Urinary bladder (tissue), 4 donors: ENCODE results near the gene PAX5. TPM values are rescaled to one million over a fixed set of nuclear protein-coding genes. Genes with fewer than 3 reads are reported as not detected.

Experiments
- DNase-seq: peaks from one replicate; pipeline ENCODE4 v3.0.0-alpha.2; 2015; ENCODE audit errors: extremely low spot score
- H3K27ac ChIP-seq: one replicate; pipeline ENCODE4 v1.5.1; 2013; ENCODE audit warnings: low read depth, mild to moderate bottlenecking, moderate library complexity
- H3K36me3 ChIP-seq: one replicate; pipeline ENCODE4 v1.6.1; 2013; ENCODE audit warnings: mild to moderate bottlenecking, moderate library complexity; ENCODE audit not compliant: insufficient read depth
- H3K4me1 ChIP-seq: one replicate; pipeline ENCODE4 v1.6.1; 2013; ENCODE audit warnings: mild to moderate bottlenecking, moderate library complexity; ENCODE audit not compliant: insufficient read depth
- H3K4me3 ChIP-seq: one replicate; pipeline ENCODE4 v1.5.1; 2013; ENCODE audit warnings: low read depth, low read length
- WGBS: extraction: QIAGEN DNeasy Blood & Tissue Kit; methylation state at CpG from one replicate; pipeline ENCODE4 v1.1.7; 2013; 5-methylcytosine and 5-hydroxymethylcytosine counted together
- polyA plus RNA-seq: library from polyadenylated mRNA; stranded (reverse); fragments of 200-250 nt; gene quantifications from one replicate; pipeline ENCODE4 v1.2.3, GENCODE V29; 2013
- total RNA-seq: library from RNA; depleted of rRNA; stranded (reverse); fragments of >200 nt; gene quantifications from one replicate; pipeline ENCODE4 v1.2.3, GENCODE V29; 2014
- donor health status: healthy with polysubstance abuse.
- donor health status: healthy.

The PAX5 gene
- total and polyA plus RNA-seq, 2 donors, result 0.03 to 0.26 TPM

DNA sequence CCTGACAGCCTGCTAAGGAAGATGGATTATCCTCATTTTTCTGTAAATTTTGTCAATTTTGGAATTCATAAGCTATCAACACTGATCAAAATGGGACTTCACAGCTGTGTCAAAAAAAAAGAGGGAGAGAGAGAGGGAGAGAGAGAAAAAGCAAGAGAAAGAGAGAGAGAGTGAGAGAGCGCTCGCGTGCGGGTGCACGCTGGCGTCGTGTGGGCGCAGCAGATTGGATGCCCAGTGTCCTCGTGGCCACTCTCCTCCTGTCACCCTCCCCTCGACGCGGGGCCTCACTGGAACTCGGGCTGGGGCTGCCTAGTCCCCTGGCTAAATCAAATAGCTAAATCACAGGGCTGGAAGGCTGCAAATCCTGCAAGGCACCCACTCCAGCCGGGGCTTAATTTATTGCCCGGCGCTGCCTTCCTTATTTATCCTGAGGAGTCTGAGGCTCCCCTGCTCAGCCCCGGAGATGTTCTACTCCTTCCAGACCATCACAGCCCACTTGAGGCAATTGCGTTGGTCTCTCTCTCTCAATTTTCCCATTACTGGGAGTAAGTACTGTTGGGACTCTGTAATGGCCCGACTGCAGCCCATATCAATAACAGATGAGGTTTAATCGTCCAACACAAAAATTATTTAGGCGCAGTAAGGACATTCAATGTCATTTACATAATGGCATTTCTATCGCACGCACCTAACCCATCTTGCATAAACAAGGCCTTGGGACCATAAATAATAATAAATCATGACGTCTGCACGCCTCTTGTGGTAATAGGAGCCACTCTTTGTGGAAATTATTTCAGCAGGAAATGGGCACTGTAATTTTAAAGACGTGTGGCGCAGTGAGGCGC lies 94.2 kb downstream of the PAX5 start:
- no peak for DNase-seq
- Histone ChIP-seq H3K27ac (no peak overlapping the region), H3K4me3 (no peak overlapping the region), H3K4me1 (no peaks in the 10 kb centered on the region), H3K36me3 (no peaks in the 10 kb centered on the region)
- WGBS, result 61% methylated on average over 28 of the region's 28 CpGs

DNA sequence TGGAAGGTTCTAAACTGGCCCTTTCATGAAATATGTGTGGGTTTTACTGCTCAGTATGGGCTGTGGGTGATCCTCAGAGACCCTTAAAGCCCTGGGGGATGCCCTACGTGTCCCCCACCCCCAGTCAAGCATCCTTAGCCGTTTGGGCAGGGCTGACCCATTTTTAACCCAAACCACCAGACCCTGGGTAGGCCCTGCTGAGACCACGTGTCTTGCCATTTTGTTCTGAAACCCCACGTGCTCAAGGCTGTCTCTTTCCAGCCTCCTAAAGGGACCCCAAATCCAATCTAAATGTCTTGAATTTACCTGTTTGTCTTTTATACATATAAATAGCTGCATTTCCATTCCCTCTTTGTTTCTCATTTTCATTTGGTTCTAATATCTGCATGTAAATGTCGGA lies 94.9 kb downstream of the PAX5 start:
- no peak overlapping the region for H3K4me3 ChIP-seq
- WGBS, result 57% methylated on average over 5 of the region's 5 CpGs
- H3K36me3 ChIP-seq, result no peaks in the 10 kb centered on the region
- DNase-seq, result no peak
- H3K4me1 ChIP-seq, result no peaks in the 10 kb centered on the region
- H3K27ac ChIP-seq, result no peak overlapping the region

- Histone ChIP-seq H3K4me3 (no peak overlapping the region), H3K27ac (no peak overlapping the region), H3K36me3 (no peaks in the 10 kb centered on the region), H3K4me1 (no peaks in the 10 kb centered on the region)
- DNase-seq, result no peak
- WGBS, result 35% methylated on average over 6 of the region's 6 CpGs
Measured at GRCh38 chr9:36938617-36939016, 95.5 kb downstream of the PAX5 start.

- 55% methylated on average over 4 of the region's 4 CpGs for WGBS
- Histone ChIP-seq H3K36me3 (no peaks in the 10 kb centered on the region), H3K27ac (no peak overlapping the region), H3K4me3 (no peak overlapping the region), H3K4me1 (no peaks in the 10 kb centered on the region)
- DNase-seq, result no peak
Measured at GRCh38 chr9:36937951-36938350, 96.1 kb downstream of the PAX5 start.

DNA sequence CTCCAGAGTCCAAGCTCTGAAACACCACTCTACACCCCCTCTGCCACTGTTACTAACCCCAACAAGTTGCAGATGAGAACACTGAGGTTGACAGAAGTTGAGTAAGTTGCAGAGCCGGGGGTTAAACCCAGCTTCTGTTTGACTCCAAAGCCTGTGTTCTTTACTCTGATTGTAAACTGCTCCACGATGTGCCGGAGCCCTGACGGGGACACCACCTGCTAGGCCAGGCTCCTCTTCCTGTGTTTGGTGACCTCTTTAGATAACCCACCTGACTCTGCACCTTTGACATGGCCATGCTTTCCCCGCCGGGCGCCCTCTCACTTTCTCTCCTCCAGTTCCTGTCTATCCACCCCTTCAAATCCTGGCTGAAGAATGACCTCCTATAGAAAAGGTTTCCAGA lies 96.7 kb downstream of the PAX5 start:
- DNase-seq, result no peak
- H3K4me1 ChIP-seq, result no peaks in the 10 kb centered on the region
- no peak overlapping the region for H3K27ac ChIP-seq
- no peak overlapping the region for H3K4me3 ChIP-seq
- H3K36me3 ChIP-seq, result no peaks in the 10 kb centered on the region
- WGBS, result 56% methylated on average over 7 of the region's 7 CpGs

GRCh38 chr9:36936498-36936831 lies 97.6 kb downstream of the PAX5 start:
- H3K27ac ChIP-seq, result no peak overlapping the region
- DNase-seq, result no peak
- no peaks in the 10 kb centered on the region for H3K36me3 ChIP-seq
- no peak overlapping the region for H3K4me3 ChIP-seq
- no peaks in the 10 kb centered on the region for H3K4me1 ChIP-seq

- H3K36me3 ChIP-seq, result no peaks in the 10 kb centered on the region
- no peak for DNase-seq
- 86% methylated on average over 9 of the region's 9 CpGs for WGBS
- H3K4me1 ChIP-seq, result no peaks in the 10 kb centered on the region
- H3K4me3 ChIP-seq, result no peak overlapping the region
- H3K27ac ChIP-seq, result no peak overlapping the region
Measured at GRCh38 chr9:36935768-36936497, 98.1 kb downstream of the PAX5 start.

DNA sequence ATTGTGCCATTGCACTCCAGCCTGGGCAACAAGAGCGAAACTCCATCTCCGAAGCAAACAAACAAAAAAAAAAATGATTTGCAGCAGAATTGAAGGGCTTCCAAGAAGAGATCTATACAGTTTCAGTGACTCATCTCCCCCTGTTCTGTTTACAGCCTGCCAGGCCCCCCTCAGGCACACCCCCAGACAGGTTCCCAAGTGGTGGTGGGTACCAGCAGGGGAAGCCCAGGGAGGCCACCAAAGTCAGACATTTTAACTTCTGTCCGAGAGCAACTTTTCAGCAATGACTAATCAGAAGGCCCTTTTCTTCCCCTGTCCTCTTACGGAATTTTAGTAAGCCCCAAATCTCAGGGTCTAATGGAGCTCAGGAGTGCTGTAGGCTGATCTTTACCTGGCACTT lies 98.7 kb downstream of the PAX5 start:
- Histone ChIP-seq H3K27ac (no peak overlapping the region), H3K4me3 (no peak overlapping the region), H3K4me1 (no peaks in the 10 kb centered on the region), H3K36me3 (no peaks in the 10 kb centered on the region)
- WGBS, result 81% methylated on average over 4 of the region's 4 CpGs
- DNase-seq, result no peak

DNA sequence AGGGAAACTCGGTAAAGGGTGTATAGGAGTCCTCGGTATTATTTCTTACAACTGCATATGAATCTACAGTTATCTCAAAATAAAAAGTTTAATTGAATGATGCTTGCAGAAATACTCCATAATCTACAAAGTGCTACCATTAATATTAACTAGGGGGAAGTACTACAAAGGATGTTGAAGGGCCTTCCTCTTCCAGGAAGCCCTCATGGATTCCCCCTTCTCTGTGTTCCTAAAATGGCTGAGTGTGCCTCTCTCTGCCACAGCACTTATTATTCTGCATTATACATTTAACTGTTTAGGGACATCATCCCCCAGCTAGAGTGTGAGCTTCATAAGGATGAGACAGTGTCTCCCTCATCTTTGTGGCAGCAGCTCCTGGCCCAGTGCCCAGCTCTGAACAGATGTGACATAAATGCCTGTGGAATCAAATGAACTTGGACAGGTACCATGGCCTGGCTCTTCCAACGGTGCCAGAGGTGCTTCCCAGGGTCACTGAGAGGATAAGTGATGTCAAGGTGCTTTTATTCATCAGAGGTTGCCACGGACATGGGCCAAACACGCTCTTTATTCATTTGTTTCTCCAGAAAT lies 99.5 kb downstream of the PAX5 start:
- WGBS, result 75% methylated on average over 5 of the region's 5 CpGs
- no peak for DNase-seq
- no peak overlapping the region for H3K27ac ChIP-seq
- H3K4me1 ChIP-seq, result no peaks in the 10 kb centered on the region
- no peaks in the 10 kb centered on the region for H3K36me3 ChIP-seq
- H3K4me3 ChIP-seq, result no peak overlapping the region

DNA sequence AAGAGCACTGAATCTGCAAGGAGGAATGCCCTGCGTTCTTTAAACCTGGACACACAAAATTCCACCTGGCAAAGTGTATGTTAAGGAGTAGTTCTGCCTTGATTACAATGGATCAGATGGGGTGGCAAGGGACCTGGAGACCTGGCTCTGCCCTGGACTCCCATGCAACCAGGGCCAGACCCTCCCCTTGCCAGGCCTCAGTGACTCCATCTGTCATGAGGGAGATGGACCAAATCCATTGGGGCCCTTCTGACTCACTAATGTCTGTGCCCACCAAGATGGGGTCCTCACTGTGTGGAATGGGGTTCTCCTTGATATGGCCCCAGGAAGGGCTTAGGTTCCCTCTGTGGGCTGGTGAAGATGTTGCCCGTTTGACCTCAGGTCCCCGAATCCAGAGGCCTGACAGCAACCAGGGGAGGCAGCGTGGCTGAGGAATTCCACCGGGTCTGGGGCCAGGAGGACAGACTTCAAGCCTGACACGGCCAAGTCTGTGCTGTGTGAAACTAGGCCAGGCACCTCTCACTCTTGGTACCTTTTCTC lies 100.3 kb downstream of the PAX5 start:
- Histone ChIP-seq H3K4me3 (no peak overlapping the region), H3K27ac (no peak overlapping the region), H3K4me1 (no peaks in the 10 kb centered on the region), H3K36me3 (no peaks in the 10 kb centered on the region)
- no peak for DNase-seq
- 69% methylated on average over 6 of the region's 6 CpGs for WGBS

- no peak overlapping the region for H3K4me3 ChIP-seq
- H3K4me1 ChIP-seq, result no peaks in the 10 kb centered on the region
- 45% methylated on average over 2 of the region's 2 CpGs for WGBS
- no peaks in the 10 kb centered on the region for H3K36me3 ChIP-seq
- H3K27ac ChIP-seq, result no peak overlapping the region
- DNase-seq, result no peak
Measured at GRCh38 chr9:36932198-36932597, 101.9 kb downstream of the PAX5 start.

DNA sequence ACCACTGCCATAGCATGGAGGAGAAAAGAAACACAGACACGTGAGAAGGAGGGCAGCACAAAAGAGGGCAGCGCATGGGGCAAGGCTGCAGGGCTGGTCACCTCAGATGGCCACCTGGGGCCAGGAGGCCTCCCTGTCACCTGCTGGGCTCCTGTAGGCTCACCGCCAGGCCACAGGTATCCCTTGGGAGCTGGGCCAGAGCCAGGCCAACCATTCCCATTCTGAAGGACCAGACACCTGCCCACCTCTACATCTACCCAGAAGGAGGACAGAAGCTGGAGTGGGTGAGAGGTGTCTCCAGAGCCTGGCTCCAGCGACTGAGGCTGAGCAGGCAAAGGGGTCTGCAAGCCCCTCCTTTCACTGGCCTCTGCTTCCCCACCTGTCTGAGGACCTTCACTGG lies 103.1 kb downstream of the PAX5 start:
- H3K27ac ChIP-seq, result no peak overlapping the region
- WGBS, result 87% methylated on average over 4 of the region's 4 CpGs
- DNase-seq, result no peak
- H3K4me1 ChIP-seq, result no peaks in the 10 kb centered on the region
- no peaks in the 10 kb centered on the region for H3K36me3 ChIP-seq
- no peak overlapping the region for H3K4me3 ChIP-seq

DNA sequence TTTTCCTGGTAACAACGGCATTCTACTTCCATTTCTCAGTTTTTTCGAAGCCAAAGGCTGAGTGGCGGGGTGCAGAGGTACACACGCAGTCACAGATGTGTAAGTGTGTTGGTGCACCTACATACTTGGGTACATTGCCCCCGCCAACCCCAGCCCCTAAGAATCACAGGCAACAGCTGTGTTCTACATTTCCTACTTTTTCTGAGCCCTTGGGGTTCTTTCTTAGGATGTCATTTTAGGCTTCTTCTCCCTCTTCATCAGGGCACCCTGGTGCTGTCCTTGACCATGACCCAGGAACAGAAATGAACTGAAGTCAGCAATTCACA lies 104.8 kb downstream of the PAX5 start:
- no peak for DNase-seq
- H3K27ac ChIP-seq, result no peak overlapping the region
- no peak overlapping the region for H3K4me3 ChIP-seq
- H3K4me1 ChIP-seq, result no peaks in the 10 kb centered on the region
- WGBS, result 87% methylated on average over 5 of the region's 5 CpGs
- no peaks in the 10 kb centered on the region for H3K36me3 ChIP-seq
